GM23338 (cell line): ENCODE results near the gene AURKB. TPM values are rescaled to one million over a fixed set of nuclear protein-coding genes. Genes with fewer than 3 reads are reported as not detected.

Source experiments
- ATAC-seq: fragments of 200-7000 bp; cut with Tn5 transposase; 3 replicates; pipeline ENCODE4 v1.9.1; 2020
- DNase-seq: peaks from one replicate; pipeline ENCODE4 v3.0.0-alpha.2; 2015; ENCODE audit warnings: low spot score
- H2AFZ ChIP-seq: fragments of 200-600 bp; sonication (generic); 2 replicates; pipeline ENCODE4 v1.8.0; 2016; ENCODE audit warnings: antibody characterized with exemption, mild to moderate bottlenecking, moderate library complexity
- H3F3A ChIP-seq: fragments of 200-600 bp; sonication (generic); replicated peaks from 2 replicates; pipeline ENCODE4 v1.8.0; 2017; ENCODE audit warnings: antibody characterized with exemption, mixed run types, low read depth
- H3K27ac ChIP-seq: fragments of 200-600 bp; sonication (generic); 2 replicates; pipeline ENCODE4 v1.6.1; 2016; ENCODE audit warnings: low read depth
- H3K27me3 ChIP-seq: fragments of 200-600 bp; sonication (generic); 2 replicates; pipeline ENCODE4 v1.8.0; 2016; ENCODE audit warnings: mild to moderate bottlenecking, mixed run types, moderate library complexity; ENCODE audit not compliant: insufficient read depth
- H3K36me3 ChIP-seq: fragments of 200-600 bp; sonication (generic); 2 replicates; pipeline ENCODE4 v1.8.0; 2016; ENCODE audit warnings: mild to moderate bottlenecking; ENCODE audit not compliant: insufficient read depth
- H3K4me1 ChIP-seq: fragments of 200-600 bp; sonication (generic); 2 replicates; pipeline ENCODE4 v1.8.0; 2016; ENCODE audit warnings: mild to moderate bottlenecking, moderate library complexity; ENCODE audit not compliant: insufficient read depth
- H3K4me2 ChIP-seq: fragments of 200-600 bp; sonication (generic); 2 replicates; pipeline ENCODE4 v1.7.1; 2017; ENCODE audit warnings: mixed run types
- H3K4me3 ChIP-seq: fragments of 200-600 bp; sonication (generic); 2 replicates; pipeline ENCODE4 v1.6.1; 2016; ENCODE audit warnings: mixed run types
- H3K79me2 ChIP-seq: fragments of 200-600 bp; sonication (generic); replicated peaks from 2 replicates; pipeline ENCODE4 v1.8.0; 2017; ENCODE audit warnings: mild to moderate bottlenecking; ENCODE audit not compliant: insufficient read depth
- H3K9me2 ChIP-seq: fragments of 200-600 bp; sonication (generic); 2 replicates; pipeline ENCODE4 v1.8.0; 2017; ENCODE audit not compliant: insufficient read depth
- H4K20me1 ChIP-seq: fragments of 200-600 bp; sonication (generic); replicated peaks from 2 replicates; pipeline ENCODE4 v1.8.0; 2017; ENCODE audit warnings: mild to moderate bottlenecking; ENCODE audit not compliant: insufficient read depth
- H3K27ac Mint-ChIP-seq: 2 replicates; pipeline ENCODE4 v1.8.0; 2020; ENCODE audit warnings: inconsistent platforms, mild to moderate bottlenecking, moderate library complexity, mixed read lengths
- H3K27me3 Mint-ChIP-seq: 3 replicates; pipeline ENCODE4 v1.8.0; 2022; ENCODE audit warnings: low read depth, mild to moderate bottlenecking, moderate library complexity, mixed read lengths, inconsistent platforms; ENCODE audit not compliant: insufficient read depth, poor library complexity
- H3K36me3 Mint-ChIP-seq: 3 replicates; pipeline ENCODE4 v1.8.0; 2021; ENCODE audit warnings: low read depth, mild to moderate bottlenecking, inconsistent platforms, moderate library complexity, mixed read lengths
- H3K4me1 Mint-ChIP-seq: 3 replicates; pipeline ENCODE4 v1.8.0; 2020; ENCODE audit warnings: mild to moderate bottlenecking, inconsistent platforms, mixed read lengths
- H3K4me3 Mint-ChIP-seq: 3 replicates; pipeline ENCODE4 v1.8.0; 2021; ENCODE audit warnings: moderate library complexity, mild to moderate bottlenecking, inconsistent platforms, mixed read lengths
- H3K9me3 Mint-ChIP-seq: 3 replicates; pipeline ENCODE4 v1.8.0; 2020; ENCODE audit warnings: moderate library complexity, mild to moderate bottlenecking, inconsistent platforms, mixed read lengths
- CREB1 ChIP-seq: fragments of 250-450 bp; sonication (Bioruptor Pico); IDR thresholded peaks from 2 replicates; pipeline ENCODE4 v1.5.0; 2020; ENCODE audit warnings: low read depth, mild to moderate bottlenecking, moderate library complexity
- EZH2 ChIP-seq: fragments of 200-600 bp; sonication (generic); IDR thresholded peaks from one replicate; pipeline ENCODE4 v1.8.0; 2017; ENCODE audit warnings: antibody characterized with exemption, mild to moderate bottlenecking, low read depth; ENCODE audit not compliant: unreplicated experiment
- EZH2phosphoT487 ChIP-seq: fragments of 200-600 bp; sonication (generic); IDR thresholded peaks from one replicate; pipeline ENCODE4 v1.8.1; 2018; ENCODE audit warnings: antibody characterized with exemption; ENCODE audit not compliant: unreplicated experiment
- JUNB ChIP-seq: IDR thresholded peaks from one replicate; pipeline ENCODE4 v1.6.1; 2016; ENCODE audit warnings: antibody characterized with exemption; ENCODE audit not compliant: unreplicated experiment
- NANOG ChIP-seq: IDR thresholded peaks from 2 replicates; pipeline ENCODE4 v1.6.1; 2016; ENCODE audit warnings: antibody characterized with exemption, borderline replicate concordance
- POLR2AphosphoS5 ChIP-seq: IDR thresholded peaks from 2 replicates; pipeline ENCODE4 v1.6.1; 2016; ENCODE audit warnings: antibody characterized with exemption, low read depth
- REST ChIP-seq: IDR thresholded peaks from one replicate; pipeline ENCODE4 v1.6.1; 2018; ENCODE audit warnings: antibody characterized with exemption; ENCODE audit not compliant: unreplicated experiment
- STAT1 ChIP-seq: IDR thresholded peaks from one replicate; pipeline ENCODE4 v1.6.1; 2016; ENCODE audit warnings: antibody characterized with exemption; ENCODE audit not compliant: unreplicated experiment
- ZNF114 ChIP-seq: fragments of 250-450 bp; sonication (Bioruptor Pico); IDR thresholded peaks from 2 replicates; pipeline ENCODE4 v1.5.0; 2020; ENCODE audit warnings: mild to moderate bottlenecking, moderate library complexity
- ZNF331 ChIP-seq: fragments of 250-450 bp; sonication (Bioruptor Pico); IDR thresholded peaks from 2 replicates; pipeline ENCODE4 v1.5.0; 2020; ENCODE audit warnings: low read depth, mild to moderate bottlenecking, moderate library complexity
- ZNF462 ChIP-seq: fragments of 250-450 bp; sonication (Bioruptor Pico); IDR thresholded peaks from 2 replicates; pipeline ENCODE4 v1.5.0; 2020; ENCODE audit warnings: mild to moderate bottlenecking, moderate library complexity
- polyA plus RNA-seq: library from polyadenylated mRNA; unstranded; fragments of >200 nt; fragmentation: Nextera tagmentation; extraction: Ambion mirVana; gene quantifications from 2 replicates; pipeline ENCODE4 v1.2.1, GENCODE V29; 2016
- total RNA-seq: library from RNA; depleted of rRNA; stranded (reverse); fragments of >200 nt; shearing (Covaris generic); gene quantifications from 2 replicates; pipeline ENCODE4 v1.2.3, GENCODE V29; 2014
- TF ChIP-seq, protein P1 (sequence below), 2 experiments: fragments of 200-600 bp in 1 of 2; sonication (generic) in 1 of 2; conservative IDR thresholded peaks; 2 replicates each; pipeline versions ENCODE4 v1.5.1 to v1.6.1; 2016 to 2017; ENCODE audit warnings: antibody characterized with exemption in 2 of 2, low read depth in 2 of 2, mild to moderate bottlenecking in 2 of 2, moderate library complexity in 1 of 2
- TF ChIP-seq, protein P2 (sequence below): IDR thresholded peaks from 2 replicates; pipeline ENCODE4 v1.6.1; 2016; ENCODE audit warnings: antibody characterized with exemption

AURKB gene
- total and polyA plus RNA-seq, 2 experiments from 2014 or later, result 135 to 212 TPM

GRCh38 chr17:8249621-8250500 lies 39.5 kb upstream of the AURKB start:
- Mint-ChIP-seq H3K27me3 (peaks cover 18% of the 10 kb centered on the region), H3K36me3 (peaks cover 29% of the 10 kb centered on the region), H3K4me1 (peaks cover 9% of the 10 kb centered on the region), H3K27ac (peak overlapping the region; percentile 98), H3K9me3 (peaks cover 3% of the 10 kb centered on the region; the same call in 1 of the 3 replicates), H3K4me3 (peak overlapping the region; percentile 94)
- Histone ChIP-seq H3K4me2 (peak overlapping the region; percentile 94), H3K79me2 (peaks cover 67% of the 10 kb centered on the region), H3K27ac (peak overlapping the region; percentile 97), H3K27me3 (no peaks in the 10 kb centered on the region), H3F3A (peaks cover 13% of the 10 kb centered on the region), H3K36me3 (peaks cover 8% of the 10 kb centered on the region; the same call in 1 of the 2 replicates), H3K9me2 (no peaks in the 10 kb centered on the region), H4K20me1 (peaks cover 18% of the 10 kb centered on the region), H3K4me3 (peak overlapping the region; percentile 91), H3K4me1 (peaks cover 10% of the 10 kb centered on the region; the same call in 1 of the 2 replicates), H2AFZ (0 out of 2 replicates have a peak overlapping the region, but pooled peaks have one; percentile 11)
- DNase-seq (no peak), ATAC-seq (no peak)
- TF ChIP-seq JUNB (no peak), ZNF331 (CRISPR knock-in tag) (no peak), ZNF114 (CRISPR knock-in tag) (no peak), STAT1 (no peak), CREB1 (no peak), EZH2phosphoT487 (no peak), NANOG (no peak), EZH2 (no peak), REST (no peak), POLR2AphosphoS5 (no peak), ZNF462 (CRISPR knock-in tag) (no peak)
- TF ChIP-seq, protein P1, sequence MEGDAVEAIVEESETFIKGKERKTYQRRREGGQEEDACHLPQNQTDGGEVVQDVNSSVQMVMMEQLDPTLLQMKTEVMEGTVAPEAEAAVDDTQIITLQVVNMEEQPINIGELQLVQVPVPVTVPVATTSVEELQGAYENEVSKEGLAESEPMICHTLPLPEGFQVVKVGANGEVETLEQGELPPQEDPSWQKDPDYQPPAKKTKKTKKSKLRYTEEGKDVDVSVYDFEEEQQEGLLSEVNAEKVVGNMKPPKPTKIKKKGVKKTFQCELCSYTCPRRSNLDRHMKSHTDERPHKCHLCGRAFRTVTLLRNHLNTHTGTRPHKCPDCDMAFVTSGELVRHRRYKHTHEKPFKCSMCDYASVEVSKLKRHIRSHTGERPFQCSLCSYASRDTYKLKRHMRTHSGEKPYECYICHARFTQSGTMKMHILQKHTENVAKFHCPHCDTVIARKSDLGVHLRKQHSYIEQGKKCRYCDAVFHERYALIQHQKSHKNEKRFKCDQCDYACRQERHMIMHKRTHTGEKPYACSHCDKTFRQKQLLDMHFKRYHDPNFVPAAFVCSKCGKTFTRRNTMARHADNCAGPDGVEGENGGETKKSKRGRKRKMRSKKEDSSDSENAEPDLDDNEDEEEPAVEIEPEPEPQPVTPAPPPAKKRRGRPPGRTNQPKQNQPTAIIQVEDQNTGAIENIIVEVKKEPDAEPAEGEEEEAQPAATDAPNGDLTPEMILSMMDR (conservative IDR thresholded peaks at IDR 0.05; ENCODE audit: low read depth in 2 of 2), result no peak
- TF ChIP-seq, protein P2, sequence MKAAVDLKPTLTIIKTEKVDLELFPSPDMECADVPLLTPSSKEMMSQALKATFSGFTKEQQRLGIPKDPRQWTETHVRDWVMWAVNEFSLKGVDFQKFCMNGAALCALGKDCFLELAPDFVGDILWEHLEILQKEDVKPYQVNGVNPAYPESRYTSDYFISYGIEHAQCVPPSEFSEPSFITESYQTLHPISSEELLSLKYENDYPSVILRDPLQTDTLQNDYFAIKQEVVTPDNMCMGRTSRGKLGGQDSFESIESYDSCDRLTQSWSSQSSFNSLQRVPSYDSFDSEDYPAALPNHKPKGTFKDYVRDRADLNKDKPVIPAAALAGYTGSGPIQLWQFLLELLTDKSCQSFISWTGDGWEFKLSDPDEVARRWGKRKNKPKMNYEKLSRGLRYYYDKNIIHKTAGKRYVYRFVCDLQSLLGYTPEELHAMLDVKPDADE, result no peak
